Measurements from ENCODE around the gene CLK2. TPM values are rescaled to one million over a fixed set of nuclear protein-coding genes. Genes with fewer than 3 reads are reported as not detected.

The CLK2 gene
- total and polyA plus RNA-seq, 2 of the 13 experiments (the other 11 are each of a cell fraction or from before 2014, with no cell fraction given) = 20.1 to 73.5 TPM

DNA sequence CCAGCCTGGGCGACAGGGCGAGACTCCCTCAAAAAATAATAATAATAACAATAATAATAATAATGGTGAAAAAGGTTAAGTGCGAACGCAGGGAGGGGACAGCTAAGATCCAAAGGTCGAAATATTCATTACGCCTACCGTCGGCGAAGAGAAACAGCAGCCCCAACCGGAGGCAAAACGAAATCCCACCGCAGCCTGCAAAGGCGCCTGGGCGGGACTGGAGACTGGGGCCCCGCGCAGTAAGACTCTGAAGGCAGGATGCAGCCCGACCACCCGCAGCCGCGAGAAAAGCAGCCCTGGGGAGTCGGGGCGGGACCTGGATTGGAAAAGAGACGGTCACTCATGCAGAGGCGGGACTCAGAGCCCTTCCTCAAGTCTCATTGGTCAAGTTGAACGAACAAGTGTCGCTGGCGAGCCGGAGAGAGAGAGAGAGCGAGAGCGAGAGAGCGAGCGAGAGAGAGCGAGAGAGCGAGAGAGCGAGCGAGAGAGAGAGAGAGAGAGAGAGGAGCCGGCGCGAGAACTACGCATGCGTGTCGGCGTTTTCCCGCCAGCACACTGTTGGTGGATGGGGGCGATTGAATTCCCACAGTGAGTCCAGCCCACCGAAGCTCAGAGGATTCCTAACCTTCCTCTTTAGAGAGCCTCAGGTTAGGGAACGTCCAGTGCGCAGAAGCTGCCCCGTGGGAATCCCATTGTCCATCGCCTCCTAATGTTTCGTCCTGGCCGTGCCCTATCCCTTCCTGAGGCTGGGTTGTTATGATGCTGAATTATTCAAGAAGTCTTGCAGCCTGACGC, 28.7 kb downstream of the CLK2 start:
- no TSS peak for BruUV-seq (replicated peaks)
- intact Hi-C loops (cut with micrococcal nuclease; ENCODE audit: unreplicated experiment) (no loop called here), in situ Hi-C loops (cut with HindIII; ENCODE audit: extremely low pct_ligation_motif_present, low pct_unique_long_range_greater_than_20kb) (loop anchor here (10.0 kb wide), 1 partner anchor 350 kb away; no protein-coding TSS in a partner anchor)
- Histone ChIP-seq H3K4me3 (replicated peaks in 1 of 3; ENCODE audit: insufficient read depth in 1 of 3, low read depth in 2 of 3, low read length in 3 of 3) (no peak overlapping the region; a peak in 1 of 6 replicates), H3K4me1 (ENCODE audit: insufficient read depth, low read length) (peaks cover 15% of the 10 kb centered on the region), H4K20me1 (ENCODE audit: insufficient read depth, low read length) (no peaks in the 10 kb centered on the region), H3K9me3 (ENCODE audit: low read length) (no peaks in the 10 kb centered on the region), H3K9ac (ENCODE audit: insufficient read depth, low read depth, low read length) (no peak overlapping the region), H3K27ac (ENCODE audit: extremely low read length, insufficient read depth, low read length) (no peak overlapping the region), H3K27me3 (ENCODE audit: control insufficient read depth in 1 of 2, insufficient read depth in 2 of 2, low read length in 2 of 2) (no peaks in the 10 kb centered on the region), H3K4me2 (ENCODE audit: low read depth, low read length) (peak overlapping the region; percentile 16; the same call in 1 of the 2 replicates), H2AFZ (ENCODE audit: low read length) (no peak overlapping the region), H3K79me2 (ENCODE audit: insufficient read depth, low read length) (no peaks in the 10 kb centered on the region), H3K36me3 (replicated peaks in 1 of 2; ENCODE audit: control insufficient read depth in 1 of 2, insufficient read depth in 2 of 2, low read length in 2 of 2) (peaks cover 1 to 9% of the 10 kb centered on the region in 2 experiments; a peak in 2 of 5 replicates)
- 78% methylated on average over 48 of the region's 53 CpGs for WGBS (ENCODE audit: low lambda C conversion rate)
- FAIRE-seq = no peak
- no peak for DNase-seq (ENCODE audit: low spot score)
- ATAC-seq = no peak
- ChIA-PET CTCF (ENCODE audit: low intra/inter-chr PET ratio, low total read pairs) (interaction anchor here (0.9 kb wide), 1 partner anchor 80 kb away, joined by 3 read pairs; no protein-coding TSS in a partner anchor), POLR2A (no interaction called here)
- no peak for TF ChIP-seq PHF5A (CRISPR knock-in tag; IDR thresholded peaks at IDR 0.05; ENCODE audit: low read depth, unreplicated experiment)
- TF ChIP-seq, protein P1, sequence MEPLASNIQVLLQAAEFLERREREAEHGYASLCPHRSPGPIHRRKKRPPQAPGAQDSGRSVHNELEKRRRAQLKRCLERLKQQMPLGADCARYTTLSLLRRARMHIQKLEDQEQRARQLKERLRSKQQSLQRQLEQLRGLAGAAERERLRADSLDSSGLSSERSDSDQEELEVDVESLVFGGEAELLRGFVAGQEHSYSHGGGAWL (CRISPR knock-in tag; IDR thresholded peaks at IDR 0.05) = no peak
- TF ChIP-seq, protein P2, sequence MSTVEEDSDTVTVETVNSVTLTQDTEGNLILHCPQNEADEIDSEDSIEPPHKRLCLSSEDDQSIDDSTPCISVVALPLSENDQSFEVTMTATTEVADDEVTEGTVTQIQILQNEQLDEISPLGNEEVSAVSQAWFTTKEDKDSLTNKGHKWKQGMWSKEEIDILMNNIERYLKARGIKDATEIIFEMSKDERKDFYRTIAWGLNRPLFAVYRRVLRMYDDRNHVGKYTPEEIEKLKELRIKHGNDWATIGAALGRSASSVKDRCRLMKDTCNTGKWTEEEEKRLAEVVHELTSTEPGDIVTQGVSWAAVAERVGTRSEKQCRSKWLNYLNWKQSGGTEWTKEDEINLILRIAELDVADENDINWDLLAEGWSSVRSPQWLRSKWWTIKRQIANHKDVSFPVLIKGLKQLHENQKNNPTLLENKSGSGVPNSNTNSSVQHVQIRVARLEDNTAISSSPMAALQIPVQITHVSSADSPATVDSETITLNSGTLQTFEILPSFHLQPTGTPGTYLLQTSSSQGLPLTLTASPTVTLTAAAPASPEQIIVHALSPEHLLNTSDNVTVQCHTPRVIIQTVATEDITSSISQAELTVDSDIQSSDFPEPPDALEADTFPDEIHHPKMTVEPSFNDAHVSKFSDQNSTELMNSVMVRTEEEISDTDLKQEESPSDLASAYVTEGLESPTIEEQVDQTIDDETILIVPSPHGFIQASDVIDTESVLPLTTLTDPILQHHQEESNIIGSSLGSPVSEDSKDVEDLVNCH (CRISPR knock-in tag; IDR thresholded peaks at IDR 0.05) = no peak
- TF ChIP-seq KLF13 (CRISPR knock-in tag; IDR thresholded peaks at IDR 0.05) = no peak
- TF ChIP-seq IRX3 (CRISPR knock-in tag; IDR thresholded peaks at IDR 0.05; ENCODE audit: borderline replicate concordance, low read depth) = no peak
- no peak for TF ChIP-seq RCOR2 (CRISPR knock-in tag; IDR thresholded peaks at IDR 0.05)
- no peak for TF ChIP-seq SIX4 (CRISPR knock-in tag; IDR thresholded peaks at IDR 0.05)
- TF ChIP-seq CBFB (CRISPR knock-in tag; IDR thresholded peaks at IDR 0.05) = no peak
- TF ChIP-seq BRD4 (CRISPR knock-in tag; IDR thresholded peaks at IDR 0.05) = no peak
- TF ChIP-seq NFE2 (CRISPR knock-in tag; IDR thresholded peaks at IDR 0.05) = no peak
- TF ChIP-seq ZSCAN22 (CRISPR knock-in tag; IDR thresholded peaks at IDR 0.05) = no peak
- TF ChIP-seq, protein P3, sequence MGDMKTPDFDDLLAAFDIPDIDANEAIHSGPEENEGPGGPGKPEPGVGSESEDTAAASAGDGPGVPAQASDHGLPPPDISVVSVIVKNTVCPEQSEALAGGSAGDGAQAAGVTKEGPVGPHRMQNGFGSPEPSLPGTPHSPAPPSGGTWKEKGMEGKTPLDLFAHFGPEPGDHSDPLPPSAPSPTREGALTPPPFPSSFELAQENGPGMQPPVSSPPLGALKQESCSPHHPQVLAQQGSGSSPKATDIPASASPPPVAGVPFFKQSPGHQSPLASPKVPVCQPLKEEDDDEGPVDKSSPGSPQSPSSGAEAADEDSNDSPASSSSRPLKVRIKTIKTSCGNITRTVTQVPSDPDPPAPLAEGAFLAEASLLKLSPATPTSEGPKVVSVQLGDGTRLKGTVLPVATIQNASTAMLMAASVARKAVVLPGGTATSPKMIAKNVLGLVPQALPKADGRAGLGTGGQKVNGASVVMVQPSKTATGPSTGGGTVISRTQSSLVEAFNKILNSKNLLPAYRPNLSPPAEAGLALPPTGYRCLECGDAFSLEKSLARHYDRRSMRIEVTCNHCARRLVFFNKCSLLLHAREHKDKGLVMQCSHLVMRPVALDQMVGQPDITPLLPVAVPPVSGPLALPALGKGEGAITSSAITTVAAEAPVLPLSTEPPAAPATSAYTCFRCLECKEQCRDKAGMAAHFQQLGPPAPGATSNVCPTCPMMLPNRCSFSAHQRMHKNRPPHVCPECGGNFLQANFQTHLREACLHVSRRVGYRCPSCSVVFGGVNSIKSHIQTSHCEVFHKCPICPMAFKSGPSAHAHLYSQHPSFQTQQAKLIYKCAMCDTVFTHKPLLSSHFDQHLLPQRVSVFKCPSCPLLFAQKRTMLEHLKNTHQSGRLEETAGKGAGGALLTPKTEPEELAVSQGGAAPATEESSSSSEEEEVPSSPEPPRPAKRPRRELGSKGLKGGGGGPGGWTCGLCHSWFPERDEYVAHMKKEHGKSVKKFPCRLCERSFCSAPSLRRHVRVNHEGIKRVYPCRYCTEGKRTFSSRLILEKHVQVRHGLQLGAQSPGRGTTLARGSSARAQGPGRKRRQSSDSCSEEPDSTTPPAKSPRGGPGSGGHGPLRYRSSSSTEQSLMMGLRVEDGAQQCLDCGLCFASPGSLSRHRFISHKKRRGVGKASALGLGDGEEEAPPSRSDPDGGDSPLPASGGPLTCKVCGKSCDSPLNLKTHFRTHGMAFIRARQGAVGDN (CRISPR knock-in tag; IDR thresholded peaks at IDR 0.05) = no peak; the same call in 1 of the 2 replicates
- TF ChIP-seq SKI (IDR thresholded peaks at IDR 0.05; ENCODE audit: partially characterized antibody) = no peak
- TF ChIP-seq WIZ (CRISPR knock-in tag; IDR thresholded peaks at IDR 0.05) = no peak
- no peak for TF ChIP-seq NFIC (IDR thresholded peaks at IDR 0.05; ENCODE audit: low read length)
- TF ChIP-seq NCOR1 (IDR thresholded peaks at IDR 0.05; ENCODE audit: borderline replicate concordance, low read length) = no peak
- TF ChIP-seq ZNF83 (CRISPR knock-in tag; IDR thresholded peaks at IDR 0.05; ENCODE audit: borderline replicate concordance) = no peak
- TF ChIP-seq FOSL1 (CRISPR knock-in tag; IDR thresholded peaks at IDR 0.05; ENCODE audit: borderline replicate concordance) = no peak
- TF ChIP-seq KAT7 (CRISPR knock-in tag; IDR thresholded peaks at IDR 0.05; ENCODE audit: borderline replicate concordance) = no peak

Data from HepG2 (cell line).